HepG2 (cell line): ENCODE results near the gene NFKB2. TPM values are rescaled to one million over a fixed set of nuclear protein-coding genes. Genes with fewer than 3 reads are reported as not detected.
A peak's percentile ranks its signal among the peaks of the same experiment; 100 is the strongest.

Source experiments
- ATAC-seq: fragments of 200-7000 bp; cut with Tn5 transposase; 3 replicates; pipeline ENCODE4 v1.9.1; 2020; ENCODE audit warnings: mild to moderate bottlenecking, moderate library complexity
- BruUV-seq: library from RNA; stranded (reverse); fragments of 400-500 nt; replicated peaks from 2 replicates; lab custom pipeline; 2021; lab: Mats Ljungman, UMichigan
- CTCF ChIA-PET: fragments of 300-600 bp; formaldehyde crosslinking; extraction: SDS; loops from one replicate; lab custom pipeline; 2021; ENCODE audit warnings: low total read pairs, inconsistent platforms, low intra/inter-chr PET ratio; lab: Yijun Ruan, JAX
- POLR2A ChIA-PET: fragments of 350-600 bp; sonication (Branson Sonifier 250); formaldehyde crosslinking; loops from one replicate; lab custom pipeline; 2020; ENCODE audit warnings: antibody characterized with exemption, inconsistent platforms; lab: Yijun Ruan, JAX
- DNase-seq: peaks from one replicate; pipeline ENCODE4 v3.0.0-alpha.2; 2015; ENCODE audit warnings: low spot score
- FAIRE-seq: peaks from 3 replicates; lab custom pipeline; 2011; peaks lifted over from hg19 to GRCh38; lab: Jason Lieb, UNC
- H2AFZ ChIP-seq: one replicate; pipeline ENCODE4 v1.6.1; 2011; ENCODE audit warnings: low read length, inconsistent platforms
- H3K27ac ChIP-seq: fragments of 300-600 bp; 3 replicates; pipeline ENCODE4 v1.8.0; 2011; ENCODE audit warnings: mixed run types, mild to moderate bottlenecking, mixed read lengths, low read length, inconsistent platforms; ENCODE audit not compliant: insufficient read depth; ENCODE audit errors: extremely low read length
- H3K27me3 ChIP-seq, 2 experiments: fragments of 200-600 bp in 1 of 2; 2 replicates in 1 of 2; 3 replicates in 1 of 2; pipeline versions ENCODE4 v1.6.0 to v1.8.0; 2011; ENCODE audit warnings: low read length in 2 of 2, mild to moderate bottlenecking in 2 of 2, moderate library complexity in 2 of 2, inconsistent platforms in 1 of 2; ENCODE audit not compliant: insufficient read depth in 2 of 2, control insufficient read depth in 1 of 2
- H3K36me3 ChIP-seq, 2 experiments: fragments of 200-600 bp in 1 of 2; replicated peaks in 1 of 2; 2 replicates in 1 of 2; 3 replicates in 1 of 2; pipeline versions ENCODE4 v1.5.1 to v1.8.0; 2011; ENCODE audit warnings: low read length in 2 of 2, inconsistent platforms in 1 of 2; ENCODE audit not compliant: insufficient read depth in 2 of 2, control insufficient read depth in 1 of 2
- H3K4me1 ChIP-seq: 2 replicates; pipeline ENCODE4 v1.5.1; 2012; ENCODE audit warnings: low read length, inconsistent platforms; ENCODE audit not compliant: insufficient read depth
- H3K4me2 ChIP-seq: 2 replicates; pipeline ENCODE4 v1.6.0; 2011; ENCODE audit warnings: low read depth, low read length, inconsistent platforms
- H3K4me3 ChIP-seq, 3 experiments: fragments of 200-600 bp in 1 of 3; sonication (generic), shearing (Covaris generic) in 1 of 3; replicated peaks in 1 of 3; 2 replicates each; pipeline ENCODE4 v1.5.1; 2011 to 2016; ENCODE audit warnings: low read length in 3 of 3, inconsistent platforms in 2 of 3, low read depth in 2 of 3, mild to moderate bottlenecking in 2 of 3, control low read depth in 1 of 3, mixed read lengths in 1 of 3; ENCODE audit not compliant: insufficient read depth in 1 of 3
- H3K79me2 ChIP-seq: one replicate; pipeline ENCODE4 v1.6.1; 2011; ENCODE audit warnings: low read length, inconsistent platforms; ENCODE audit not compliant: insufficient read depth
- H3K9ac ChIP-seq: 2 replicates; pipeline ENCODE4 v1.6.0; 2011; ENCODE audit warnings: mild to moderate bottlenecking, low read depth, low read length, inconsistent platforms; ENCODE audit not compliant: insufficient read depth
- H3K9me3 ChIP-seq: 2 replicates; pipeline ENCODE4 v1.5.1; 2012; ENCODE audit warnings: mild to moderate bottlenecking, low read length
- H4K20me1 ChIP-seq: 2 replicates; pipeline ENCODE4 v1.6.0; 2011; ENCODE audit warnings: inconsistent platforms, mild to moderate bottlenecking, low read length, moderate library complexity; ENCODE audit not compliant: insufficient read depth
- EEA1 ChIP-seq: sonication (generic); formaldehyde crosslinking; IDR thresholded peaks from 2 replicates; pipeline ENCODE4 v1.5.1; 2020; ENCODE audit warnings: mild to moderate bottlenecking, missing genetic modification reagents, borderline replicate concordance
- FOXC1 ChIP-seq: sonication (generic); formaldehyde crosslinking; IDR thresholded peaks from 2 replicates; pipeline ENCODE4 v1.8.0; 2022; ENCODE audit warnings: mild to moderate bottlenecking, missing genetic modification reagents, borderline replicate concordance
- KAT7 ChIP-seq: IDR thresholded peaks from 2 replicates; pipeline ENCODE4 v1.6.1; 2018; ENCODE audit warnings: borderline replicate concordance, missing compliant biosample characterization
- U2AF1 ChIP-seq: fragments of 200-400 bp; formaldehyde crosslinking; optimal IDR thresholded peaks from 2 replicates; pipeline ENCODE3; 2017; ENCODE audit warnings: mild to moderate bottlenecking, low read depth, low read length
- ZEB1 ChIP-seq: IDR thresholded peaks from 2 replicates; pipeline ENCODE4 v1.6.1; 2012; ENCODE audit warnings: mild to moderate bottlenecking, low read depth, inconsistent platforms; ENCODE audit not compliant: insufficient replicate concordance
- ZNF367 ChIP-seq: sonication (generic); formaldehyde crosslinking; IDR thresholded peaks from 2 replicates; pipeline ENCODE4 v1.4.0; 2020; ENCODE audit warnings: missing genetic modification reagents, borderline replicate concordance
- ZNF773 ChIP-seq: sonication (generic); formaldehyde crosslinking; IDR thresholded peaks from 2 replicates; pipeline ENCODE4 v1.4.0; 2020; ENCODE audit warnings: missing genetic modification reagents, borderline replicate concordance
- WGBS: methylation state at CpG from one replicate; pipeline ENCODE4 v1.1.6; 2017; ENCODE audit warnings: low lambda C conversion rate; 5-methylcytosine and 5-hydroxymethylcytosine counted together
- in situ Hi-C: cut with HindIII; loops from 2 replicates; pipeline ENCODE4 v1.10.0; 2017; ENCODE audit warnings: low pct_unique_long_range_greater_than_20kb; ENCODE audit not compliant: extremely low pct_ligation_motif_present
- intact Hi-C: fragments of 100-400 bp; cut with micrococcal nuclease; formaldehyde crosslinking; loops from one replicate; pipeline ENCODE4 v1.10.0; 2022; ENCODE audit not compliant: unreplicated experiment
- polyA plus RNA-seq, 8 experiments: library from polyadenylated mRNA; depleted of rRNA in 3 of 8; stranded (reverse) in 7 of 8; unstranded in 1 of 8; fragments of >200 nt; fragmentation: Illumina TruSeq in 4 of 8; extraction: Trizol in 4 of 8; gene quantifications; 2 replicates each; pipeline versions ENCODE4 v1.2.1 to v1.2.3, GENCODE V29; 2011 to 2016; ENCODE audit warnings: low read depth in 4 of 8, missing spikeins in 1 of 8, mixed read lengths in 1 of 8; ENCODE audit not compliant: insufficient read depth in 1 of 8
- total RNA-seq, 5 experiments: library from RNA; depleted of rRNA; stranded (reverse); fragments of >200 nt; fragmentation: Illumina TruSeq; extraction: Trizol; gene quantifications; 2 replicates each; pipeline ENCODE4 v1.2.3, GENCODE V29; 2016; ENCODE audit warnings: low read depth in 1 of 5
- TF ChIP-seq, protein P1 (sequence below): sonication (generic); formaldehyde crosslinking; IDR thresholded peaks from 2 replicates; pipeline ENCODE4 v1.5.0; 2020; ENCODE audit warnings: missing genetic modification reagents
- TF ChIP-seq, protein P2 (sequence below): sonication (generic); formaldehyde crosslinking; IDR thresholded peaks from 2 replicates; pipeline ENCODE4 v1.8.1; 2023; ENCODE audit warnings: mild to moderate bottlenecking, missing genetic modification reagents
- TF ChIP-seq, protein P3 (sequence below): sonication (generic); formaldehyde crosslinking; IDR thresholded peaks from 2 replicates; pipeline ENCODE4 v1.5.0; 2020; ENCODE audit warnings: mild to moderate bottlenecking, missing genetic modification reagents
- TF ChIP-seq, protein P4 (sequence below): sonication (generic); formaldehyde crosslinking; IDR thresholded peaks from 2 replicates; pipeline ENCODE4 v1.5.1; 2020; ENCODE audit warnings: mild to moderate bottlenecking, missing genetic modification reagents, moderate library complexity

Gene NFKB2
- total and polyA plus RNA-seq, 2 of the 13 experiments (the other 11 are each of a cell fraction or from before 2014, with no cell fraction given) = 7.7 to 12.5 TPM

DNA sequence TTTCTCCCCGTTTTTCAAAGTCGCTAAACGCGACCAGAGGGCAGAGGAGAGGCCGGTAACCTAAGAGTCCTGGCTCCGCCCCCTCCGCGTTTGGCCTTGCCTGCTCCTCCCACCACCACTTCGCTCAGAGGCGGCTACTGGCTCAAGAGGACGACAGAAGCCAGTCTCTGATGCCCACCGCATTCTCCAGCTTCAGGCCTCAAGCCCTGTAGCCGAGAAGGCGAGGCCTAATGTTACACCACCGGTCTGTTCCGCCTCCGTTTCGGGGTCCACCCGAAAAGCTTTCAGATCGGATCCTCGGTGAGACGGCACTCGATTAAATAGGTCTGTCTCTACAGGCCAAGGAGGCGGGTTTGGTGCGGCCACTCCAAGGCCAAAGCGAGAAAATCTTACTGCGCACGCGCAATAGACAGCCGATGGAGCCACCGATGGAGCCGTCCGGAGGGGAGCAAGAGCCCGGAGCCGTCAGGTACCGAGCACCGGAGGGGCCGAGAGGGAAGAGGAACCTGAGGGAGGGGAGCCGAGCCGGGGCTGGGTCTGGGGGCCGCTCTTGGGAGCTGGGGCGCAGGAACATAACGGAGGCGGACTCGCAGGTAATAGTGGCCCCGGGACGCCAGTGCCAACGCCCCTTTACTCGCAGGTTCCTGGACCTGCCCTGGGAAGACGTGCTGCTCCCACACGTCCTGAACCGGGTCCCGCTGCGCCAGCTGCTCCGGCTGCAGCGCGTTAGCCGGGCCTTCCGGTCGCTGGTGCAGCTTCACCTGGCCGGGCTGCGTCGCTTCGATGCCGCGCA, 25.4 kb downstream of the NFKB2 start, which contains the start of gene FBXL15:
Gene FBXL15 (plus strand): TSS at position 123 of the 793 bp plus-strand sequence. CDS start 294 bp downstream, at position 417.
- DNase-seq (peak; percentile 95), ATAC-seq (peak; percentile 63), FAIRE-seq (peak; percentile 91)
- POLR2A ChIA-PET = interaction anchor here (0.9 to 5.3 kb wide), 13 partner anchors 10 to 306 kb away, joined by 3 to 135 read pairs (median 5); partner anchors contain the start of genes C10orf95, CUEDC2 and NFKB2
- no TSS peak for BruUV-seq
- peak within 1 kb of the TSS; percentile 90 for H2AFZ ChIP-seq
- peak within 1 kb of the TSS; percentile 79 to 97 (median 84) for H3K4me3 ChIP-seq
- intact Hi-C loops = loop anchor here (2.0 to 5.0 kb wide), 3 partner anchors 26 to 56 kb away; partner anchors contain the start of gene NFKB2
- peak within 1 kb of the TSS; percentile 87 for H3K27ac ChIP-seq
- H3K4me2 ChIP-seq = peak within 1 kb of the TSS; percentile 98
- no peaks in the 10 kb centered on the region for H3K9me3 ChIP-seq
- H3K9ac ChIP-seq = peak within 1 kb of the TSS; percentile 77
- peaks cover 36% of the 10 kb centered on the region for H3K4me1 ChIP-seq
- CTCF ChIA-PET = no interaction called here
- in situ Hi-C loops = loop anchor here (5.0 kb wide), 1 partner anchor 41 kb away; no protein-coding TSS in a partner anchor
- H4K20me1 ChIP-seq = no peaks in the 10 kb centered on the region
- 1% methylated on average over 42 of the region's 66 CpGs for WGBS
- peaks cover 0 to 14% of the 10 kb centered on the region in 2 experiments; a peak in 3 of 5 replicates for H3K36me3 ChIP-seq
- H3K27me3 ChIP-seq = peaks cover 1 to 6% of the 10 kb centered on the region in 2 experiments; a peak in 2 of 5 replicates
- H3K79me2 ChIP-seq = no peaks in the 10 kb centered on the region
- no peak for TF ChIP-seq EEA1 (CRISPR knock-in tag)
- peak; percentile 21; the same call in 1 of the 2 replicates for TF ChIP-seq FOXC1
- TF ChIP-seq ZNF367 (CRISPR knock-in tag) = 0 out of 2 replicates have a peak, but pooled peaks have one; percentile 12
- TF ChIP-seq ZNF773 (CRISPR knock-in tag) = peak; percentile 36; the same call in 1 of the 2 replicates
- TF ChIP-seq KAT7 = 0 out of 2 replicates have a peak, but pooled peaks have one; percentile 47
- TF ChIP-seq, protein P1, sequence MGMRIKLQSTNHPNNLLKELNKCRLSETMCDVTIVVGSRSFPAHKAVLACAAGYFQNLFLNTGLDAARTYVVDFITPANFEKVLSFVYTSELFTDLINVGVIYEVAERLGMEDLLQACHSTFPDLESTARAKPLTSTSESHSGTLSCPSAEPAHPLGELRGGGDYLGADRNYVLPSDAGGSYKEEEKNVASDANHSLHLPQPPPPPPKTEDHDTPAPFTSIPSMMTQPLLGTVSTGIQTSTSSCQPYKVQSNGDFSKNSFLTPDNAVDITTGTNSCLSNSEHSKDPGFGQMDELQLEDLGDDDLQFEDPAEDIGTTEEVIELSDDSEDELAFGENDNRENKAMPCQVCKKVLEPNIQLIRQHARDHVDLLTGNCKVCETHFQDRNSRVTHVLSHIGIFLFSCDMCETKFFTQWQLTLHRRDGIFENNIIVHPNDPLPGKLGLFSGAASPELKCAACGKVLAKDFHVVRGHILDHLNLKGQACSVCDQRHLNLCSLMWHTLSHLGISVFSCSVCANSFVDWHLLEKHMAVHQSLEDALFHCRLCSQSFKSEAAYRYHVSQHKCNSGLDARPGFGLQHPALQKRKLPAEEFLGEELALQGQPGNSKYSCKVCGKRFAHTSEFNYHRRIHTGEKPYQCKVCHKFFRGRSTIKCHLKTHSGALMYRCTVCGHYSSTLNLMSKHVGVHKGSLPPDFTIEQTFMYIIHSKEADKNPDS (CRISPR knock-in tag) = peak; percentile 64; the same call in 1 of the 2 replicates
- TF ChIP-seq, protein P2, sequence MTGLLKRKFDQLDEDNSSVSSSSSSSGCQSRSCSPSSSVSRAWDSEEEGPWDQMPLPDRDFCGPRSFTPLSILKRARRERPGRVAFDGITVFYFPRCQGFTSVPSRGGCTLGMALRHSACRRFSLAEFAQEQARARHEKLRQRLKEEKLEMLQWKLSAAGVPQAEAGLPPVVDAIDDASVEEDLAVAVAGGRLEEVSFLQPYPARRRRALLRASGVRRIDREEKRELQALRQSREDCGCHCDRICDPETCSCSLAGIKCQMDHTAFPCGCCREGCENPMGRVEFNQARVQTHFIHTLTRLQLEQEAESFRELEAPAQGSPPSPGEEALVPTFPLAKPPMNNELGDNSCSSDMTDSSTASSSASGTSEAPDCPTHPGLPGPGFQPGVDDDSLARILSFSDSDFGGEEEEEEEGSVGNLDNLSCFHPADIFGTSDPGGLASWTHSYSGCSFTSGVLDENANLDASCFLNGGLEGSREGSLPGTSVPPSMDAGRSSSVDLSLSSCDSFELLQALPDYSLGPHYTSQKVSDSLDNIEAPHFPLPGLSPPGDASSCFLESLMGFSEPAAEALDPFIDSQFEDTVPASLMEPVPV (CRISPR knock-in tag) = 0 out of 2 replicates have a peak, but pooled peaks have one; percentile 59
- TF ChIP-seq U2AF1 = peak; percentile 69
- TF ChIP-seq, protein P3, sequence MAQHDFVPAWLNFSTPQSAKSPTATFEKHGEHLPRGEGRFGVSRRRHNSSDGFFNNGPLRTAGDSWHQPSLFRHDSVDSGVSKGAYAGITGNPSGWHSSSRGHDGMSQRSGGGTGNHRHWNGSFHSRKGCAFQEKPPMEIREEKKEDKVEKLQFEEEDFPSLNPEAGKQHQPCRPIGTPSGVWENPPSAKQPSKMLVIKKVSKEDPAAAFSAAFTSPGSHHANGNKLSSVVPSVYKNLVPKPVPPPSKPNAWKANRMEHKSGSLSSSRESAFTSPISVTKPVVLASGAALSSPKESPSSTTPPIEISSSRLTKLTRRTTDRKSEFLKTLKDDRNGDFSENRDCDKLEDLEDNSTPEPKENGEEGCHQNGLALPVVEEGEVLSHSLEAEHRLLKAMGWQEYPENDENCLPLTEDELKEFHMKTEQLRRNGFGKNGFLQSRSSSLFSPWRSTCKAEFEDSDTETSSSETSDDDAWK (CRISPR knock-in tag) = no peak
- TF ChIP-seq, protein P4, sequence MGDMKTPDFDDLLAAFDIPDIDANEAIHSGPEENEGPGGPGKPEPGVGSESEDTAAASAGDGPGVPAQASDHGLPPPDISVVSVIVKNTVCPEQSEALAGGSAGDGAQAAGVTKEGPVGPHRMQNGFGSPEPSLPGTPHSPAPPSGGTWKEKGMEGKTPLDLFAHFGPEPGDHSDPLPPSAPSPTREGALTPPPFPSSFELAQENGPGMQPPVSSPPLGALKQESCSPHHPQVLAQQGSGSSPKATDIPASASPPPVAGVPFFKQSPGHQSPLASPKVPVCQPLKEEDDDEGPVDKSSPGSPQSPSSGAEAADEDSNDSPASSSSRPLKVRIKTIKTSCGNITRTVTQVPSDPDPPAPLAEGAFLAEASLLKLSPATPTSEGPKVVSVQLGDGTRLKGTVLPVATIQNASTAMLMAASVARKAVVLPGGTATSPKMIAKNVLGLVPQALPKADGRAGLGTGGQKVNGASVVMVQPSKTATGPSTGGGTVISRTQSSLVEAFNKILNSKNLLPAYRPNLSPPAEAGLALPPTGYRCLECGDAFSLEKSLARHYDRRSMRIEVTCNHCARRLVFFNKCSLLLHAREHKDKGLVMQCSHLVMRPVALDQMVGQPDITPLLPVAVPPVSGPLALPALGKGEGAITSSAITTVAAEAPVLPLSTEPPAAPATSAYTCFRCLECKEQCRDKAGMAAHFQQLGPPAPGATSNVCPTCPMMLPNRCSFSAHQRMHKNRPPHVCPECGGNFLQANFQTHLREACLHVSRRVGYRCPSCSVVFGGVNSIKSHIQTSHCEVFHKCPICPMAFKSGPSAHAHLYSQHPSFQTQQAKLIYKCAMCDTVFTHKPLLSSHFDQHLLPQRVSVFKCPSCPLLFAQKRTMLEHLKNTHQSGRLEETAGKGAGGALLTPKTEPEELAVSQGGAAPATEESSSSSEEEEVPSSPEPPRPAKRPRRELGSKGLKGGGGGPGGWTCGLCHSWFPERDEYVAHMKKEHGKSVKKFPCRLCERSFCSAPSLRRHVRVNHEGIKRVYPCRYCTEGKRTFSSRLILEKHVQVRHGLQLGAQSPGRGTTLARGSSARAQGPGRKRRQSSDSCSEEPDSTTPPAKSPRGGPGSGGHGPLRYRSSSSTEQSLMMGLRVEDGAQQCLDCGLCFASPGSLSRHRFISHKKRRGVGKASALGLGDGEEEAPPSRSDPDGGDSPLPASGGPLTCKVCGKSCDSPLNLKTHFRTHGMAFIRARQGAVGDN (CRISPR knock-in tag) = peak; percentile 72
- peak; percentile 99 for TF ChIP-seq ZEB1
